Measurements from ENCODE around the gene SMARCAL1. TPM values are rescaled to one million over a fixed set of nuclear protein-coding genes. Genes with fewer than 3 reads are reported as not detected.

The SMARCAL1 gene
- total RNA-seq, 1 donor from 2014 or later, result 27.9 TPM

DNA sequence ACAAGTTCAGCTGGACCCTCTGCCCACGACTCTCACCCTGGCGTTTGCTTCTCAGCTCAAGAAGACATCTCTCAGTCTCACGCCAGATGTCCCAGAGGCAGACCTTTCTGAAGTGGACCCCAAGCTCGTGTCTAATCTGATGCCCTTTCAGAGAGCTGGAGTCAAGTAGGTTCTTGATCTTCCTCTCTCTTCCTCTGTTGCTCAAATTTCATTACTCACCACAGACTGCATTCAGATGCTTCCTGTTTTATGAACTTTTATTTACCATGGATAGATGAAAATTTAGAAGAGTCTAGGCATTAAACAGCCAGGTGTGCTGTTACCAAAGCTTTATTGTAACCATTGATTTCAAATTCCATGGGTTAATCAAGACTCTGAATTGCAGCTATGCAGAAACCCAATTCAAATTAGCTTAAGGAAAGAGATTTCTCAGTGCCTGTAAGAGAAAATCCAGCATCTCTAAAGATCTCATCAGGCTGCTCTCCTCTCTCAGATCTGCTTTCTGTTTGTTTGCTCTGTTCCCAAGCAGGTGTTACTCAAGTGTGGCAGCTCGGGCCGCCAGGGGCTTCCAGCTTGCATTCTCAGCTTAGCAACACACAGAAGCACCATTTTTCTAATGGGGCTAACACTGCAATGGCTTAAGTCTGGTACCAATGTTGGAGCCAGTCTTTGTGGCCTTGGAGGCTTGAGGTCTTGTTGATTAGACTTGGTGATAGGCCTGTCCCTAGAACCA lies 16.5 kb downstream of the SMARCAL1 start:
- no peak for DNase-seq (ENCODE audit: low spot score)

GRCh38 chr2:216429428-216429827 lies 17.1 kb downstream of the SMARCAL1 start:
- no peak for DNase-seq (ENCODE audit: low spot score)

DNA sequence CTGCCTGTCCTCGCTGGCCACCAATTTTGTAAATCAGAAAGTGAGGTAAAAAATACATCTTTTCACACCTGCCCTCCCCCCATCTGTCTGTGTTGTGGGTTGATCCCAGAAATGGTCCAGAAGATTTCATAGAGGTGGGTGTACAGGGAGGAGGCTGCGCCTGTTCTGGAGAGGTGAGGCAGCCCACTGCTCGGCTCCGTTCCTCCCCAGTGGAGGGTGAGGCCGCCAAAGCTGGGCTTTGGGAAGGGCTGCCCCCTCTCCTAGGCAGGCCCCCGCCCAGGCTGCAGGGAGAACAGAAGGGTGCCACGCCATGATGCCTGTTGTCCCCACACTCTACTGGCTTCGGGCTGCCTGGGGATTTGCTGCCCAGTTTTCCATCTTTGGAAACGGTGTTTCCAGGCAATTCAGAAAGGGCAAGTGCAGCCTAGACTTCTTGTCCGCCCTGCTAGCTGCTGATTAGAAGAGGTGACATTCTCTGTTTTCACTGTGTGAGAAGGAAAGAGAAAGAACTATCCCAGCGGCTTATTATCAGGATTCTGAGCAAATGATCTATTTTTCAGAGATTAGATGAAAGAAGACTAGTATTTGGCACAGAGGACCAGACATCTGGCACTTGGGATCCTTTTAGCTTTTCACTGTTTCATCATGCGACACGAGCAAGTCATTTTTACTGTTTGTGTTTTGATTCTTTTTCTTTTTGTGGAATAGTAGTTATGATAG lies 18.7 kb downstream of the SMARCAL1 start:
- DNase-seq (ENCODE audit: low spot score), result no peak

DNA sequence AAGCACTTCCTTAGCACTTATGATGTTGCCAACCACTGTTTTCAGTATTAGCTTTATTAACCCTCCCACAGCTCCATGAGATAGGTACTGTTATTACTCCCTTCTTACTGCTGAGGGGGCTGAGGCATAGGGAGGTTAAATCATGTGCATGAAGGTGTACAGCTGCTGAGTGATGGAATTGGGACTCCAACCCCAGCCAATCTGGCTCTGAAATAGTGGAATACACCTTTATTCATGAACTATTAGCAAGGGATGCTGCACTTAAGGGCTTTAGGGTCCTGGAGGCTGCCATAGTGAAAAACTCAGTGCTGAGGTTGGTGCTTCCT lies 19.2 kb downstream of the SMARCAL1 start:
- DNase-seq (ENCODE audit: low spot score), result no peak

- no peak for DNase-seq (ENCODE audit: low spot score)
Measured at GRCh38 chr2:216436383-216436782, 24.1 kb downstream of the SMARCAL1 start.

DNA sequence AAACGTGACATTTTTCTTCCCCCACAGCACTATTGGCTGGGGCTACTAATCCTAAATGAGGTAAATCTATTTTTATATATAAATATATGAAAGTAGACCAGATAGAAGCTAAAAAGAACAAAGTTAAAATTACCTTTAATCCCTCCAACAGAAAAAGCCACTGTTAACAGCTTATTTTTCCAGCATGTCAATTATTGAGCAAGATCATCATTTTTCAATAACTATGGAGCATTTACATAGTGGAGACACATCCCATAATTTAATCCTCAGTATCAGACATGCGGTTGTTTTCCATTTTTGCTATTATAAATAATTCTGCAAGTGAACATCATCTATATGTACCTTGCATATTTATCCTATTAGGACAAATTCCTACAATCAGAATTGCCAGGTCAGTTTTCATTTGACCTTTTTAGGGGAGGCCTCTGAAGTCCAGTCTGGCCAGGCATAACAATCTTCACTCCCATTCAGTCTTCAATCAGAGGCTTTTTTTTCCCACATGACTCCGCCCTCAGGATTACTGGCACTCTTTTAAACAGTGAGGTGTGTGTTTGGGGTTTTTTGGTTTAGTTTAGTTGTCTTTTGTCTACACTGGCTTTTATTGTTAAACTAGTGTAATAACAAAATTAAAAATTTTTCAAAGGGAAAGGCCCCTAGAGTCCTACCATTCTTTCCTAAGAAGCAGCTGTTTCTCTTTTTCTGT lies 29.2 kb downstream of the SMARCAL1 start:
- no peak for DNase-seq (ENCODE audit: low spot score)

GRCh38 chr2:216445501-216445900 lies 33.2 kb downstream of the SMARCAL1 start:
- DNase-seq (ENCODE audit: low spot score), result no peak

DNA sequence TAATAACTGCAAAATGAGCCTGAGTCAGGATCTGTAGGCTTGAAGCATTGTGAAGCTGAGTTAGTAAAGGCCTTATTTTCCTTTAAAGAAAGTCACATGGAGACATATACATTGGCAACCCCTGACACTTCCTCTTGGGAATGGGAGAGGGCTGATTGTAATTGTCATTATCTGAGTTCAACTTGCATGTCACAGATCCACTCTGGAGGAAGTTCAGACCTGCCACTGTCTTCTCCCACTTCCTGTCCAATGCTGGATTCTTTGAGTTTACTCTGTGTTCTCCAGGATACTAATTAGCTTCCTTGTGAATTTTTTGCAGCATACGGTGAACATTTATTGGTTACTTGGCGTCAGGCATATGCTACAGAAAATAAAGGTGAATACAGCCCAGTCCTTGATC lies 34.1 kb downstream of the SMARCAL1 start:
- DNase-seq (ENCODE audit: low spot score), result no peak

- no peak for DNase-seq (ENCODE audit: low spot score)
Measured at GRCh38 chr2:216447293-216447692, 35.0 kb downstream of the SMARCAL1 start.

DNA sequence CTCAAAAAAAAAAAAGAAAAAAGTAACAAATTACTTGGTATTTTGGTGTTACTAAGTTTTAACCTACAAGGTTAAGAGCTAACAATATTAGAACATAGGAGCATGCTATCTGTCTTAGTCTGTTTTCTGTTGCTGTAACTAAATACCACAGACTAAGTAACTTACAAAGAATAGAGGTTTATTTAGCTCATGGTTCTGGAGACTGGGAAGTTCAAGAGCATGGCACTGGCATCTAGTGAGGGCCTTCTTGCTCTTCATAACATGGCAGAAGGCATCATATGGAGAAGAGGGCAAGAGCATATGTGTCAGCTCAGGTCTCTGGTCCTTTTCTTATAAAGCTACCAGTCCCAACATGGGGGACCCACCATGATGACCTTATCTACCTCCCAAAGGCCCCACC lies 36.5 kb downstream of the SMARCAL1 start:
- DNase-seq (ENCODE audit: low spot score), result no peak

GRCh38 chr2:216450346-216450745 lies 38.1 kb downstream of the SMARCAL1 start:
- DNase-seq (ENCODE audit: low spot score), result no peak

GRCh38 chr2:216450784-216451183 lies 38.5 kb downstream of the SMARCAL1 start:
- no peak for DNase-seq (ENCODE audit: low spot score)

DNA sequence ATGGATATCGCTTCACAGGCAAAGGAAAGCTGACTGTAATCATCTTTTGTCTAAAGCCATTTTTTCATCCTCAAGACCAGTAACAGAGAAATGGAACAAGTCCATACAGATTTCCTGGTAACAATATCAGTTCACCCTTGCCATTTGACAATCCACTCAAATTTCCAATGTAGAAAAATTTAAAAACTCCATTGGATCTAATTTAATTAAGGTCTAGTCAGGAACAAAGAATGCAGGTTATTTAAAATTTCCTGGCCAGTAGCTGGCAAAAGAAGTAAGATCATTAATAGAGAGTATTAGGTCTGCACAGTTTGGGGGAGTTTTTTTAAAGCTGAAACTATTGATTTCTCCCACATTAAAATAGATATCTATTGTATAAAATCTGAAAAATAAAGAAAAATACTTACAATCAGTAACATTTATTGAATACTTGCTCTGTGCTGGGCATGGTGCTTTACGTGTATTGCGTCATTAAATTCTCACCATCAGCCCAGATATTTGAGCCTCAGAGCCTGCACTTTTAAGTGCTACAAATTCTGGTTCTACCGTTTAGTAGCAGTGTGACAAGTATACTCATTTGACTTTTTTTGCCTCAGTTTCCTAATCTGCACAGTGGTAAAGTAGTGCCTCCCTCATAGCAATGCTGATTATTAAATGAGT lies 41.8 kb downstream of the SMARCAL1 start:
- DNase-seq (ENCODE audit: low spot score), result no peak

- no peak for DNase-seq (ENCODE audit: low spot score)
Measured at GRCh38 chr2:216463148-216463547, 50.9 kb downstream of the SMARCAL1 start.

DNA sequence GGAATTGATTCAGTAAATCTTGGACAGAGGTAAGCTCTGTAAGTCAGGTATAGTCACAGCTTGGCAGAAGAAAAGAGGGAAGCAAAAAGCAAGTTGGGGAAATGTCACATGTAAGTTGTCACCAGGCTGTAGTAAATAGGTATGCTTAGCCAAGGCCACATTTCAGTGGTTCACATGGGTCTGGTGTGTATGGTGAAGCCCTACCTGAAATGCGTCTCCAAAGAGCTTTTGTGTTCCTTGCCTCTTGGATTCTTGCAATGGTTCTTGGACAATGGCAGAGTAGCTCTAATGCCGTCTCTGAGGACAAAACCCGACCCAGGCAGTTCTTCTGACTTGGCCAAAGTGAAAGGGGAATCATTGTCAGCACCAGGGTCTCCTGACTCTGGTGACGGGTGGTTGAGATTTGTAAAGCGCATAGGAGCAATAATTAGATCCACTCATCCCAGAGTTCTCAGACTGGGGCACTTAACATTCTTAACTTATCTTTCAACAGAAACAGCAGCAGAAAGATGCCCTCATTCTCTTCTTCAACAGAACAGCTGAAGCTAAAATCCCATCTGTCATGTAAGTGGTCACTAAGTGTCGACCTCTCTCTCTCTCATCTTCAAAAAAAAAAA lies 51.9 kb downstream of the SMARCAL1 start:
- no peak for DNase-seq (ENCODE audit: low spot score)

GRCh38 chr2:216465579-216466195 lies 53.4 kb downstream of the SMARCAL1 start:
- no peak for DNase-seq (ENCODE audit: low spot score)

DNA sequence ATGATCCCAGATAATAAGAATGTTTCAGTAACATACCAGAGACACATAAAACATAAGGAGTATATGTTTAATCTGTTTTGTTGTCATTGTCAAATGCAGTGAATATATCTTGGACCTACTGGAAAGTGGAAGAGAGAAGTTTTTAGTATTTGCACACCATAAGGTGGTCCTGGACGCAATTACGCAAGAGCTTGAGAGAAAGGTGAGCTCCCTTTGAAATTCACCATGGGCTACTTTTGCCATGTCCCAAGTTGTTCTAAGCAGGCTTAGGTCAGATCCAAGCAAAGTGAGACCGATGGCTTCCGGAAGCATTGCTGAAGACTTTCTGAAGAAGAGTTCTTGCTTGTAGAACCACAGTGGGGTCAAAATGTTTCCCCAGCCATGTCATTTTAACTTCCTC lies 55.6 kb downstream of the SMARCAL1 start:
- no peak for DNase-seq (ENCODE audit: low spot score)

DNA sequence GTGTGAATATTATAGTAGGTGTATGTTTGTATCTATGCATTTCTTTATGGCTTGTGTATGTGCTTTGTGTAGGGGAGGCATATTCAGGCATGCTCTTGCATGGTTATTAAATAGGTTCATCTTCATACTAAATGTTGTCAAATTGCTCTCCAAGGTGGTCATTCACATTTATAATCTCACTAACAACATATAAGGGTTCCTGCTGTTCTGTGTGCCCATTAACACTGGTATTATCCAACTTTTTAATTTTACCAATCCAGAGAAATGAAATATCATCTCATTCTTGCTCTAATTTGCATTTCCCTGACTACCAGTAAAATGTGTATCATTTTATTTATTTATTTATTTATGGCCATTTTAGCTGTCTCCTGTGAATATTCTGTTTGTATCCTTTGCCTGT lies 57.4 kb downstream of the SMARCAL1 start:
- DNase-seq (ENCODE audit: low spot score), result no peak

DNA sequence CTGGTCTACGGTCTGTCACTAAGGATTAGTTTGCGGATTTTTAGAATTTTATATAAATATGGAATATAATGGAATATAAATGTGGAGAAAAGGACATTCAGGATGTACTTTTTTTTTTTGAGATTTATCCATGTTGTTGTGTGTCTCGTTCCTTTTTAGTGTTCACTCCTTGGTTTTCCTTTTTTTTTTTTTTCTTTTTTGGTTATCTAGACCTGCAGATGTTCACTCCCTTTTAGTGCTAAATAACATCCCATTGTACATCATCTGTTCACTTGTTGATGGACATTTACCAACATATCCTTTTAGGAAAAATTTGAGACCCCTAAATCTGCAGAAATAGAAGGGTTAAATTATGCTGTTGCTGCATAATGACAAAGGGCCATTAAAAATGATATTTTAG lies 60.9 kb downstream of the SMARCAL1 start:
- no peak for DNase-seq (ENCODE audit: low spot score)

DNA sequence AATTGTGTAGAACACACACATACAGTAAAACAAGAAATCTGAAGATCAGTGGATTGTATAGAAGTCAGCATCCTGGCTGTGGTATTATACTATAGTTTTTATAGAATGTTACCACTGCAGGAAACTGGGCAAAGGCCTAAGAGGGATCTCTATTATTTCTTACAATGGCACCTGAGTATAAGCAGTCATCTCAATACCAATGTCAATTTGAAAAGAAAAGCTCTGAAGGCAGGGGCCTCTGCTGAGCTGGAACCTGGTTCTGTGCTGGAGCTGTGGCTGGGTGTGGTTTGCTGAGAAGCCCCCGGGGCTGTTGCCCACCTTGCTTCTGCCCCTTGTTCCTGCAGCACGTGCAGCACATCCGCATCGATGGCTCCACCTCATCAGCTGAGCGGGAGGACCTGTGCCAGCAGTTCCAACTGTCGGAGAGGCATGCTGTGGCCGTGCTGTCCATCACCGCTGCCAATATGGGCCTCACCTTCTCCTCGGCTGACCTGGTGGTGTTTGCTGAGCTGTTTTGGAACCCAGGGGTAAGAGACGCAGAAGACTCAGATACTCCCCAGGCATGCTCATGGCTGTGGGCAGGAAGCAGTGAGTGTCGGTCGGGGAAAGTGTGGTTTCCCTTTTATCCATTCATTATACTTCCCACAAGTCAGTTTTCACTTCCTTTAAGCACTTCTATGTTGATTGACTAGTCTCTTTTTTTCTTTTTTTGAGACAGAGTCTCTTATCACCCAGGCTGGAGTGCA lies 62.8 kb downstream of the SMARCAL1 start:
- no peak for DNase-seq (ENCODE audit: low spot score)

DNA sequence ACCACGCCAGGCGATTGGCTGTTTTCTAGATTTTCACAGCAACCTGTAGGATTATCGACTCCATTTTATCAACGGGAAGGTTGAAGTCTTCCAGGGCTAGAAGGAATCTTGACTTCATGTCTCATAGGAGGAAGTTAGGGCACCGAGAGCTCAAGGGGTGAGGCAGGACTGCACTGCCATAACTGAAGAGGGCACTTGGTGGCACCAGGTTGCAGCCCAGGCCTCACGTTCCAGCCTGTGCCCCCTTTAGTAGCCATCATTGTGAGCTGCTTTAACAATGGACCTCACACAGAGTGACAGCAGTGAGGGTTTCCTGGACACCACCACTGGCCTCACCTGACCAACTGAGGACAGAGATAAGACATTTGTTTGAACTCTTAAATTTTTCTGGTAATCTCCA lies 63.5 kb downstream of the SMARCAL1 start:
- no peak for DNase-seq (ENCODE audit: low spot score)

All from ureter (tissue), 1 donor.